Fibroblast of lung (primary cell): Measurements from ENCODE around the gene GATA5.

ENCODE experiments used
- CTCF ChIP-seq, 2 donors: IDR thresholded peaks in 1 of 2; conservative IDR thresholded peaks in 1 of 2; 1 replicate in 1 of 2; 2 replicates in 1 of 2; pipeline ENCODE4 v1.5.1; 2011 to 2012; ENCODE audit warnings: low read length in 2 of 2, control low read depth in 1 of 2, inconsistent platforms in 1 of 2, low read depth in 1 of 2, mild to moderate bottlenecking in 1 of 2
- EZH2 ChIP-seq: IDR thresholded peaks from 2 replicates; pipeline ENCODE4 v1.5.1; 2012; ENCODE audit warnings: low read length, control low read depth, mild to moderate bottlenecking; ENCODE audit errors: missing control alignments

- TF ChIP-seq CTCF (conservative IDR thresholded peaks at IDR 0.05 in 1 of 2, IDR thresholded peaks at IDR 0.05 in 1 of 2; ENCODE audit: low read depth in 1 of 2, low read length in 2 of 2), result no peak
- no peak for TF ChIP-seq EZH2
Measured at GRCh38 chr20:62475772-62476055, at the start of gene GATA5.
